Measurements from ENCODE around the gene PDE7B.

DNA sequence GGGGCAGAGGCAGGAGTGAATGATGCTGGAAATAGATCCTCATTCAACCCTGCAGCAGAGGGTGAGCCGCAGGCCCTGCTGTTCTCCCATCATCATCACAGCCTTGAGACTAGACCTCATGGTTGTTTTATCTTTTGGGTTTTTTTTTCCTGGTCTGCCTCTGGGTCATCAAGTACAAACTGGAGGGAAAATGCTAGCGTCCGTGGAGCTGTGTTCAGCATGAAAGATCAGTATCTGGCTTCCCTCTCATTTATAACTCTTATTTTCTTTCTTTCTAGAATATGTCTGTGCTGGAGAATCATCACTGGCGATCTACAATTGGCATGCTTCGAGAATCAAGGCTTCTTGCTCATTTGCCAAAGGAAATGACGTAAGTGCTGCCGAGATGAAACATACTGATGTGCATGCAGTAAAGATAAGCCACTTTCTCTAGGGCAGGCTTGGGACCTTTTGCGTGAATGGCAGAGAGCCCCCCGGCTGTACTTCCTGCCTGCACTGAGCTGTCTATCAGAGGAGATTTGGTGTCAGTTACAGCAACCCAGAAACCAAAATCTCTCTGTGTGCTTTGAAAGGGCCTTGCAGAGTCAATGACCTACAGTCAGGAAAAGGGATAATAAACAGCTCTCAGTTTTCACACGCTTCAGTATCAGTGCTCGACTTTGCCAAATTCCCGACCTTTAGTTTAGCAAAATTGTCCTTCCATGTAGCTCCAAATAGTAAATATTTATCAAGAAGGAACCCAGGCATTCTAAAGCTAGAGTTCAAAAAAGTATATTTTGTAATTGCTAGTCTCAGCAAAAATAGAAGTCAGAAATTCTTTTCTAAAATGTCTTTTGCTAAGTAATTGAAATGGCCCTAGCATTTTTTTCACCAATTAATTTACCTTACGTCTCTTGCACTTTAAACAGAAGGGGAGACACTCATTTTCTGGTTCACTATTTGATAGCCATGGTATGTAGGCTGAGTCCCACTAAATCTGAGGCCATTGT is 322.3 kb downstream of the PDE7B start:
- TF ChIP-seq EP300 (IDR thresholded peaks at IDR 0.05; ENCODE audit: borderline replicate concordance in 1 of 2, low read depth in 1 of 2, low read length in 1 of 2) (peak in 1 of 2 experiments; percentile 86; a peak in 2 of 4 replicates), GABPA (IDR thresholded peaks at IDR 0.05; ENCODE audit: low read depth) (0 out of 2 replicates have a peak, but pooled peaks have one; percentile 5), RCOR1 (IDR thresholded peaks at IDR 0.05; ENCODE audit: low read length) (peak; percentile 66), SIN3A (IDR thresholded peaks at IDR 0.05; ENCODE audit: borderline replicate concordance, low read depth, low read length) (no peak), CHD2 (IDR thresholded peaks at IDR 0.05; ENCODE audit: low read length, partially characterized antibody) (peak; percentile 48), TAF1 (IDR thresholded peaks at IDR 0.05; ENCODE audit: borderline replicate concordance, low read depth, low read length) (no peak)
- TF ChIP-seq, protein P1, sequence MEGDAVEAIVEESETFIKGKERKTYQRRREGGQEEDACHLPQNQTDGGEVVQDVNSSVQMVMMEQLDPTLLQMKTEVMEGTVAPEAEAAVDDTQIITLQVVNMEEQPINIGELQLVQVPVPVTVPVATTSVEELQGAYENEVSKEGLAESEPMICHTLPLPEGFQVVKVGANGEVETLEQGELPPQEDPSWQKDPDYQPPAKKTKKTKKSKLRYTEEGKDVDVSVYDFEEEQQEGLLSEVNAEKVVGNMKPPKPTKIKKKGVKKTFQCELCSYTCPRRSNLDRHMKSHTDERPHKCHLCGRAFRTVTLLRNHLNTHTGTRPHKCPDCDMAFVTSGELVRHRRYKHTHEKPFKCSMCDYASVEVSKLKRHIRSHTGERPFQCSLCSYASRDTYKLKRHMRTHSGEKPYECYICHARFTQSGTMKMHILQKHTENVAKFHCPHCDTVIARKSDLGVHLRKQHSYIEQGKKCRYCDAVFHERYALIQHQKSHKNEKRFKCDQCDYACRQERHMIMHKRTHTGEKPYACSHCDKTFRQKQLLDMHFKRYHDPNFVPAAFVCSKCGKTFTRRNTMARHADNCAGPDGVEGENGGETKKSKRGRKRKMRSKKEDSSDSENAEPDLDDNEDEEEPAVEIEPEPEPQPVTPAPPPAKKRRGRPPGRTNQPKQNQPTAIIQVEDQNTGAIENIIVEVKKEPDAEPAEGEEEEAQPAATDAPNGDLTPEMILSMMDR (IDR thresholded peaks at IDR 0.05) = no peak
- TF ChIP-seq, protein P2, sequence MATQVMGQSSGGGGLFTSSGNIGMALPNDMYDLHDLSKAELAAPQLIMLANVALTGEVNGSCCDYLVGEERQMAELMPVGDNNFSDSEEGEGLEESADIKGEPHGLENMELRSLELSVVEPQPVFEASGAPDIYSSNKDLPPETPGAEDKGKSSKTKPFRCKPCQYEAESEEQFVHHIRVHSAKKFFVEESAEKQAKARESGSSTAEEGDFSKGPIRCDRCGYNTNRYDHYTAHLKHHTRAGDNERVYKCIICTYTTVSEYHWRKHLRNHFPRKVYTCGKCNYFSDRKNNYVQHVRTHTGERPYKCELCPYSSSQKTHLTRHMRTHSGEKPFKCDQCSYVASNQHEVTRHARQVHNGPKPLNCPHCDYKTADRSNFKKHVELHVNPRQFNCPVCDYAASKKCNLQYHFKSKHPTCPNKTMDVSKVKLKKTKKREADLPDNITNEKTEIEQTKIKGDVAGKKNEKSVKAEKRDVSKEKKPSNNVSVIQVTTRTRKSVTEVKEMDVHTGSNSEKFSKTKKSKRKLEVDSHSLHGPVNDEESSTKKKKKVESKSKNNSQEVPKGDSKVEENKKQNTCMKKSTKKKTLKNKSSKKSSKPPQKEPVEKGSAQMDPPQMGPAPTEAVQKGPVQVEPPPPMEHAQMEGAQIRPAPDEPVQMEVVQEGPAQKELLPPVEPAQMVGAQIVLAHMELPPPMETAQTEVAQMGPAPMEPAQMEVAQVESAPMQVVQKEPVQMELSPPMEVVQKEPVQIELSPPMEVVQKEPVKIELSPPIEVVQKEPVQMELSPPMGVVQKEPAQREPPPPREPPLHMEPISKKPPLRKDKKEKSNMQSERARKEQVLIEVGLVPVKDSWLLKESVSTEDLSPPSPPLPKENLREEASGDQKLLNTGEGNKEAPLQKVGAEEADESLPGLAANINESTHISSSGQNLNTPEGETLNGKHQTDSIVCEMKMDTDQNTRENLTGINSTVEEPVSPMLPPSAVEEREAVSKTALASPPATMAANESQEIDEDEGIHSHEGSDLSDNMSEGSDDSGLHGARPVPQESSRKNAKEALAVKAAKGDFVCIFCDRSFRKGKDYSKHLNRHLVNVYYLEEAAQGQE (IDR thresholded peaks at IDR 0.05; ENCODE audit: low read depth, low read length) = no peak

Data from SK-N-SH (cell line).